PC-3 (cell line): Measurements from ENCODE around the gene AANAT.

Experiments
- EZH2 ChIP-seq: fragments of 300-600 bp; sonication (generic); IDR thresholded peaks from one replicate; pipeline ENCODE4 v1.6.1; 2017; ENCODE audit warnings: antibody characterized with exemption, mild to moderate bottlenecking, low read length; ENCODE audit not compliant: unreplicated experiment
- EZH2phosphoT487 ChIP-seq: fragments of 300-600 bp; sonication (generic); IDR thresholded peaks from 2 replicates; pipeline ENCODE4 v1.6.1; 2018; ENCODE audit warnings: mild to moderate bottlenecking, antibody characterized with exemption, low read length, borderline replicate concordance
- TF ChIP-seq, protein P1 (sequence below): fragments of 300-600 bp; sonication (generic); conservative IDR thresholded peaks from 2 replicates; pipeline ENCODE4 v1.5.1; 2017; ENCODE audit warnings: antibody characterized with exemption, low read depth, mild to moderate bottlenecking, low read length

DNA sequence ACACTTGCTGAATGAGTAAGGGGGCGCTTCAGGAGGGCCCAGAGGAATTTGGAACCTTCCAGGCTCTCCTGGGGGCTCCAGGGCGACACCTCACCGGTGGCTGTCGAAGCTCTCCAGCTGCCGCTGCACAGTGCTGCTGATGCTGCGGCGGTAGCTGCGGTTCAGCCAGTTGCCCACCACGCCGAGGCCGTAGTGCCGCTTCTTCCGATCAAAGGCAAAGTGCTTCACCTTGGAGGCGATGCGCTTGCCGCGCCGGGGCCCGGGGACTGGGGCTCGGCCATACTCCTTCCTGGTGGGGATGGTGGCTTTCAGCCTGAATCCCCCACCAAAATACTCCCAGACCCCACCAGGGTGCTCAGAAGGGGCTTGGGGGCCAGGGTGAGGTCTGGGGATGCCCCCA is 9.3 kb downstream of the AANAT start:
- no peak for TF ChIP-seq EZH2phosphoT487
- no peak for TF ChIP-seq EZH2
- TF ChIP-seq, protein P1, sequence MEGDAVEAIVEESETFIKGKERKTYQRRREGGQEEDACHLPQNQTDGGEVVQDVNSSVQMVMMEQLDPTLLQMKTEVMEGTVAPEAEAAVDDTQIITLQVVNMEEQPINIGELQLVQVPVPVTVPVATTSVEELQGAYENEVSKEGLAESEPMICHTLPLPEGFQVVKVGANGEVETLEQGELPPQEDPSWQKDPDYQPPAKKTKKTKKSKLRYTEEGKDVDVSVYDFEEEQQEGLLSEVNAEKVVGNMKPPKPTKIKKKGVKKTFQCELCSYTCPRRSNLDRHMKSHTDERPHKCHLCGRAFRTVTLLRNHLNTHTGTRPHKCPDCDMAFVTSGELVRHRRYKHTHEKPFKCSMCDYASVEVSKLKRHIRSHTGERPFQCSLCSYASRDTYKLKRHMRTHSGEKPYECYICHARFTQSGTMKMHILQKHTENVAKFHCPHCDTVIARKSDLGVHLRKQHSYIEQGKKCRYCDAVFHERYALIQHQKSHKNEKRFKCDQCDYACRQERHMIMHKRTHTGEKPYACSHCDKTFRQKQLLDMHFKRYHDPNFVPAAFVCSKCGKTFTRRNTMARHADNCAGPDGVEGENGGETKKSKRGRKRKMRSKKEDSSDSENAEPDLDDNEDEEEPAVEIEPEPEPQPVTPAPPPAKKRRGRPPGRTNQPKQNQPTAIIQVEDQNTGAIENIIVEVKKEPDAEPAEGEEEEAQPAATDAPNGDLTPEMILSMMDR = no peak
